Measurements from ENCODE around the gene TUBB6.

TUBB6 gene

DNA sequence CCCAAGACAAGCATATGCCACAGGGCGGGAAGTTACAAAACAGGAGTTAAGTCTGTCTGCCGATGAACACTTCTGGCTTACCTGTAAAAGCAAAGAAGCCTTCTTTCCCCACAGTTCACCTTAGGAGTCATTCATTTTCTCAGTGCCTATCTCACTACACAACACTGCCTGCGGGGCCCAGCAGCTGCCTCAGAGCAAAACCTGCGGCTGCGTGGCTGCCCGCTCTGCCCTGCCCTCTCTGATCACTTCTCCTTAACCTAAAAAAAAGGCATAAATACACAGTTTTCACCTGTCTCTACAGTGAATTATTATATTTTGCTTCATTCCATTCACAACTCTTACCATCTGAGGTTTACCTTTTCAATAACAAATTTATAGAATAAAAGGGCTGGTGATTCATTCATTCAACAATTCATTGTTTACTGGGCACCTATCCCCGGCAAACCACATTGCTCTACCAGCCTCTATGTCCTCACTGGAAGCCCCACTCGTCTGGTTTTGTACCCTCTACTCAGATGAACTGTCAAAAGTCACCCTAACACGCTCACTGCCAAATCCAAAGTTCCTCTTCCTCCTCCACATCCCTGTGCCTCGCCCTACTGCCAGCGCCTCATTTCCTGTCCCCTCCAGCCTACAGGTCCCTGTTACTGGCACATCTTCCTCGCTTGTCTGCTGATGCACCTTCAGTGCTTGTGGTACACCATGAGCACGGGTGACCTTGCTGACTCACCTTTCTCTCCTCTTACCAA, 37.6 kb downstream of the TUBB6 start:
- no peak for DNase-seq (ENCODE audit: low spot score)
- no peak for TF ChIP-seq CTCF (IDR thresholded peaks at IDR 0.05; ENCODE audit: extremely low read depth, missing control alignments)

- DNase-seq (ENCODE audit: low spot score), result no peak
- no peak for TF ChIP-seq CTCF (IDR thresholded peaks at IDR 0.05; ENCODE audit: extremely low read depth, missing control alignments)
These were observed 38.2 kb downstream of the TUBB6 start for GRCh38 chr18:12346240-12346565.

DNA sequence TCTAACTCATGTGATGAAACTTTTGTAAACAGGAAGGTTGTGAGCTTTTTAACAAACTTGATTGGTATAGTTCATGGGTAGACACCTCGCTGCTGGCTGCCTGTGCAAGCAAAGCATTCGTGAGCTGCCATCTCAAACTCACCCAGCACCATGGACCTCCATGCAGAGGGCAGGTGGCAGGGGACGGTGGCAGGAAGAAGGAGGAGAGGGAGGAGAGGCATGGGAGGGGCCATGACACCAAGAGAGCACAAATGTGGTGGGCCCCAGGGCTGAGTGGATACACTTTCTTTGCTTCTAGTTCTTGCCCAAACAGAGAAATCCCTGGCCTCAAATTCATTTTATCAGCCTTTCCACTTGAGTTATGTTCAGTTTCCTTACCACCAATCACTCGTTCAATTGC, 39.9 kb downstream of the TUBB6 start:
- DNase-seq (ENCODE audit: low spot score), result no peak
- TF ChIP-seq CTCF (IDR thresholded peaks at IDR 0.05; ENCODE audit: extremely low read depth, missing control alignments), result no peak

- DNase-seq (ENCODE audit: low spot score), result no peak
- no peak for TF ChIP-seq CTCF (IDR thresholded peaks at IDR 0.05; ENCODE audit: extremely low read depth, missing control alignments)
These were observed 44.1 kb downstream of the TUBB6 start for GRCh38 chr18:12352188-12352587.

DNA sequence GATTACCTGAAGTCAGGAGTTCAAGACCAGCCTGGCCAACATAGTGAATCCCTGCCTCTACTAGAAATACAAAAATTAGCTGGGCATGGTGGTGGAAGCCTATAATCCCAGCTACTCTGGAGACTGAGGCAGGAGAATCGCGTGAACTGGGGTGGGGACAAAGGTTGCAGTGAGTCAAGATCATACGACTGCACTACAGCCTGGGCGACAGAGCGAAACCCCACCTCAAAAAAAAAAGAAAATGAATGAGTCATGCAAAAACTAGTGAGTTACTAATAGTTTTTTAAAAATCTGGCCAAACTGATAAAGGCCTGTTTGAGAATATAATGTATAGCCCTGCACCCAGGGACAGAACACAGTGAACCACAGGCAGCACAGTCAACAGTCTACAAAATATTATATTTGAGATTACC, 51.5 kb downstream of the TUBB6 start:
- TF ChIP-seq CTCF (IDR thresholded peaks at IDR 0.05; ENCODE audit: extremely low read depth, missing control alignments), result no peak
- DNase-seq (ENCODE audit: low spot score), result no peak

DNA sequence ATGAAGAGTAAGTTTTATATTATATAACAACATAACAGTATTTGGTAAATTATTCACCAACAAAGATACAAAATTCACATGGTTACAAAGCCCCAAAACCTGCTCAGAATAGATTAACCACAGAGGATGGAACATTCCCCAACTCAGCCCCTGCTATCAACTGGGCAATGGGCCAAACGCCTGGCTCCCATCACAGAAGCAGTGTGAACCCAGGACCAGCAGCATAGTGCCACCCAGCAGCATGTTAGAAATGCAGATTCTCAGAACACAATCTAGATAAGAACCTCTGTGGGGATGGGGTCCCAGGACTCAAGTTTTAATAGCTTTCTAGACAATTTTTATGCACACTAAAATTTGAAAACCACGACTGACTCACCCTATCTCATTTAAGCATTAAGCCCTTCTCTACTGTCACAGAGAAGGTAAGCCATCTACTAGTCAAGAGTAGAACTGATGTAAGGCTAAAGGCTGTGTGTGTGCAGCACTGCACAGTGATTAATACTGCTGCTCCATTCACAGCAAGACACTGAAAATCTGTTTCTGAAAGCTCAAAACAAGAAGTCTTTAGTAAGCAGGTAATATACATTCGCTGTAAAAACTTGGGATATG, 53.8 kb downstream of the TUBB6 start:
- TF ChIP-seq CTCF (IDR thresholded peaks at IDR 0.05; ENCODE audit: extremely low read depth, missing control alignments), result no peak
- DNase-seq (ENCODE audit: low spot score), result no peak

DNA sequence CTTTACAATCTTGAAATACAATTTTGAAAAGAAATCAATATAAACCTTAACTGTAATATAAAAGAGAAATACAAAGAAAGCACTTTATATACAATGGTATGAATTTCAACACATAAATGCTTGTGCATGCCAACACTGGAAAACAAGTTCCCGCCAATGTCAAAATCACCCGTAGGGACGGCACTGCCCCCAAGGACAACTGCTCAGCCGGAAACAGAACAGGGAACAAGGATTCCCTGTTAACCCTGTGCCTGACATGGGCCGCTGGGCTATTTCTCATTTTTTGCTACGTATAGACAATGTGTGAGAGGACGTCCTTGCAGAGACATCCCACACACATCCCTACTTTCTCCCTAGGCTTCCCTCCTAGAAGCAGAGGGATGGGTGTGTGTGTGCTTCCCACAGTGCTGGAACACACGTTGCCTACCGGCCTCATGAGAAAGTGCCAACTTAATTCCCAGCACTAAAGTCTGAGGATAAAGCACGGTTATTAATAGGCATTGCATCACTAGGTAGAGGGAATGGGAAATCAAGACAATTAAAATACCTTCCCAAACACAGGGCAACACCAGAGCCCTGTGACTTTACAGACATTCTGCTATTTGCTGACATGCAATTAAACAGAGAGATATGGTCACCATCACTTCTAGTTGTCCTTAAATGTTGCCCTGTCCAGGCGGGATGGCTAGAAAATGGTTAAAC, 54.6 kb downstream of the TUBB6 start:
- TF ChIP-seq CTCF (IDR thresholded peaks at IDR 0.05; ENCODE audit: extremely low read depth, missing control alignments), result no peak
- DNase-seq (ENCODE audit: low spot score), result no peak
